Right kidney (tissue), 1 donor: ENCODE data around the gene FKBP5.
A peak's percentile ranks its signal among the peaks of the same experiment; 100 is the strongest.
"Not testable (repeated sequence)": the region's sequence is repeated elsewhere in the genome, so short reads cannot be mapped to it uniquely, and the experiment has no call there.

Experiments used
- DNase-seq: peaks from one replicate; pipeline ENCODE4 v3.0.0-alpha.2; 2016

The FKBP5 gene

DNA sequence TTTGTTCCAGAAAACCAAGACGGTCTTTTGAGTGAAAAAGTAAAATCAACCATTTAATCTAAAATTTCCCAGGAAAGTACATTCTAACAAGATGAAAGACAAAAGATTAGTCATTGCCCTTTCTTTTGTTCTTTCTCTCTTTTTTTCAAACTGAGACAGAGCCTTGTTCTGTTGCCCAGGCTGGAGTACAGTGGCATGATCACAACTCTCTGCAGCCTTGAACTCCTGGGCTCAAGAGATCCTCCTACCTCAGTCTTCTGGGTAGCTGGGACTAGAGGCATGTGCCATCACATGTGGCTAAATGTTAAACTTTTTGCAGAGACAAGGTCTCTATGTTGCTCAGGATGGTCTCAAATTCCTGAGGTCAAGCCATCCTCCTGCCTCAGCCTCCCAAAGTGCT lies 75.0 kb downstream of the FKBP5 start:
- no peak for DNase-seq

DNA sequence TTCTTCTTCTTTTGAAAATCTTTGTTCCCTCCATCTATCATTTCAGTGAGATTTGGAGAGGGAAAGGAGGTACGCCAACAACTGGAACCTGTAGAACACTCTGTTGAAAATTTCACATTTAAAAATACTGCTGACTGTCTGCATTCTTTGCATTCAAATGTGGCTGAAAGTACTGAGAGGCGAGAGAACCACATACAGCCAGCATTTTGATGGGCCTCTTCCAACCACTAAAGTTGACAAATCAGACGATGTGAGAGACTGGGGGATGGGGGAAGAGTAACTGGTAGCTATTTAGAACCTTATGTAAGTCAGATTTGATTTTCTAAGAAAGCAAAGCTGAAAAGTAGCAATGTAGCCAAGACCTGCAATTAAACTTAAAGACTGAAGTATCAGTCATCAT lies 77.5 kb downstream of the FKBP5 start:
- DNase-seq = no peak

DNA sequence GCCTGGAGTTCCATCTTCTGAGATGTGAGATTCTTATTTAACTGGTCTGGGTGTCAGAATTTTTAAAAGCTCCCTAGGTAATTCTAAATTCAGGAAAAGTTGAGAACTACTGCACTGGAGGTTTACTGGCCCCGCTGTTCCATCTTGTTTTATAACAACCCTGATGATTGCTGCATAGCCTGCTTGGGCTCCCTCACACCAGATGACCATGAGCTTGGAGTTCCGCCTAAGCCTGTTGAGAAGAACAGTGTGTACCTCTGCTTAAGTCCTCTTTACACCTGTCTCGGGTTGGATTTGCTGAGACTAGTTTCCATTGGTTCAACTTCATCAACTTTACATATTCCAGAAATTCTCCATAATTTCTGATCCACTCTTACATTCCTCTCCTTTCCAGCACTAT lies 77.9 kb downstream of the FKBP5 start:
- no peak for DNase-seq

DNA sequence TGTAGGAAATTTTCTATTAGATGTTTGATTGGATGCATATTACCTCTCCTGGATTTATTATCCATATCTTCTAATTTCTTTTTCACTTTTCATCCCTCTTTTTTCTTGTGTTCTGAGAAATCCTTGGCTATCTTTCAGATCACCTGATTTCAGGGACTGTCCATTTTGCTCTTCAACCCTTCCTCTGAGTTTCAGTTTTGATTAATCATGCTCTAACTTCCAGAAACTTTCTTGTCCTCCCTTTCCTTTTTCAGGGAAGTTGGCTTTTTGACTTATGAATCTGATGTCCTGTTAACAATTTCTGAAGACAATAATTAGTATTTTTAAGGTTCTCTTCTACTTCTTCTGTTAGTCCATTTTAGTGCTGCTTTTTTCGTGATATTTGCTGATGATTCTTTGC lies 79.1 kb downstream of the FKBP5 start:
- DNase-seq = no peak

DNA sequence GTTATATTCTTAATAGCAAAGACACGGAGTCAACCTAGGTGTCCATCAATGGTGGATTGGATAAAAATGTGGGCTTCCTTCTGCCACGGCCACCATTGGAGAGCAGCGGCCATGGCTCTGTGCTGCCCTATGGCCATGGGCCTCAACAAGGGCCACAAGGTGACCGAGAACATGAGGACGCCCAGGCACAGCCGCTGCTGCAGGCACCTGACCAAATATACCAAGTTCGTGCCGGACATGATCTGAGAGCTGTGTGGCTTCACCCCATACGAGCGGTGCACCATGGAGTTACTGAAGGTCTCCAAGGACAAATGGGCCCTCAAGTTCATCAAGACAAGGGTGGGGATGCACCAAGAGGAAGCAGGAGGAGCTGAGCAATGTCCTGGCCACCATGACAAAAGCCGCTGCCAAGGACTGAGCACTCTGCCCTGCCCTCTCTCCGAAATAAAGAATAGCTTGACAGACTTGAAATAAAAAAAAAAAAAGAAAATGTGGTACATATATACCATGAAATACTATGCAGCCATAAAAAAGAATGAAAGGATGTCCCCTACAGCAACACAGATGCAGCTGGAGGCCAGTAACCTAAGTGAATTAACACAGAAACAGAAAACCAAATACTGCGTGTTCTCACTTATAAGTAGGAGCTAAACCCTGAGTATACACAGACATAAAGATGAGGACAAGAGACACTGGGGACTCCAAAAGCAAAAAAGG lies 81.0 kb downstream of the FKBP5 start:
- no peak for DNase-seq

DNA sequence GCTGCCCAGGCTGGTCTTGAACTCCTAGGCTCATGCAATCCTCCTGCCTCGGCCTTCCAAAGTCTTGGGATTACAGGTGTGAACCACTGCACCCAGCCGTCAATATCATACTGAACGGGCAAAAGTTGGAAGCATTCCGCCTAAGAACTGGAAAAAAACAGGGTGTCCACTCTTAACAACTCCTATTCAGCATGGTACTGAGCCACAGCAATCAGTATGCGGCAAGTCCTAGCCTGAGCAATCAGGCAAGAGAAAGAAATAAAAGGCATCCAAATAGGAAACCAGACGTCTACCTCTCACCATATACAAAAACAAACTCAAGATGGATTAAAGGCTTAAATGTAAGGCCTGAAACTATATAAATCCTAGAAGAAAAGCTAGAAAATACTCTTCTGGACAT lies 83.1 kb downstream of the FKBP5 start:
- DNase-seq = no peak

DNA sequence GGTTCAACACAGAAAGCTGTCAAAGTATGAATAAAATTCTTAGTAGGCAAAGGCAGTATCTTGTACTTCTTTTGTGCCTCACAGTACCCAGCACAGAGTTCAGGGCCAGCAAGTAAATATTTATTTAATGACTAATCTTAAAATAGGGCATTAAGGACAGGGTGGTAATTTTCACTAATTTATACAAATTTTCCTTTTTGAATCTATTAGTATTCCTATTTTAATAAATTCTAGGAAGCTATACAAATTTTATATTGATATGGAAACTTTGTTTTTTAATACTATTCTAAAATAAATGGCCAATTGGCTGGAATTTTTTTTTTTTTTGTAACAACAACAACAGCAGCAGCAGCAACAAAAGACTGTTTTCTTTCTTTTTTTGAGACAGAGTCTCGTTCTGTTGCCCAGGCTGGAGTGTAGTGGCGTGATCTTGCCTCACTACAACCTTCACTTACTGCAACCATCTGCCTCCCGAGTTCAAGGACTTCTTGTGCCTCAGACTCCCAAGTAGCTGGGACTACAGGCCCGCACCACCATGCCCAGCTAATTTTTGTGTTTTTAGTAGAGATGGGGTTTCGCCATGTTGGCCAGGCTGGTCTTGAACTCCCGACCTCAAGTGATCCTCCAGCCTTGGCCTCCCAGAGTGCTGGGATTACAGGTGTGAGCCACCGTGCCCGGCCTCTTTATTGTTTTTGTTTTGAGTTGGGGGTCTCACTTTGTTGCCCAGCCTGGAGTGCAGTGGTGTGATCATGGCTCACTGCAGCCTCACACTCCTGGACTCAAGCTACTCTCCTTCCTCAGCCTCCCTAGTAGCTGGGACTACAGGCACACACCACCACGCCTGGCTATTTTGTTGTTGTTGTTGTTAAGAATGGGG lies 85.2 kb downstream of the FKBP5 start:
- no peak for DNase-seq

DNA sequence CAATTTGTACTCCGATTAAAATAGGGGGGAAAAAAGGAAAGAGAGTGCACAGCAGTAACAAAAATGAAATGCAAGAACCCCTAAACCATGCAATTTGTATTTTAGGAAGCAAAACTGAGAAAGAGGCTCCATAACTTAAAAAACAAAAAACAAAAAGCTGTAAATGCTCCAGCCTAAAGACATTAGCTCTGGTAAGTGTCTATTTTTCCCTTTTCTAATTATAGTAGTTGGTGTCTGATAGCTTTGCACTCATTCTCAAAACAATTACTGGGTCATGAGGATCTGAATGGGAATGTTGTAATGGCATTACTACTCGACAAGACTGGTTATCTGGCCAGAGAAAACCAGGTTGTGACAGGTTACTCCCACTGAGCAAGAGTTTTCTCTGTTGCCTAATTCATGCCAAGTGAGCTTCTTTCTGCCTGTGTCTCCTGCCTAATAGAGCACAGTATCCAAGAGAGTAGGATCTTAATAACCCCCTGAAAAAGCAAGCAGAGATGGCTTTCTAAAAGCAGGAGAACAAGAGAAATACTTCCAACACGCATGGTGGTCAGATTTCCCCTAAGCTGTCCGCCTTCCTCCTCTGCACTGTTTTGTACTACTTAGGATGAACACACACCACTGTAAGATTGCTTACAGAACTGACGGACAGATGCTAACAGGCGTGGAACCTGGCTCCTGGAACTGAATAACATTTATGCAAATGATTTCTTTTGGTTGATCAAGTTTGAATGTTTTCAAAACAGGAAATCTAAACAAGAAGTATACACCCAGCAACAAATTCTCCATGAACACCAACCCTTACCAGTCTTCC lies 86.4 kb downstream of the FKBP5 start:
- no peak for DNase-seq

DNA sequence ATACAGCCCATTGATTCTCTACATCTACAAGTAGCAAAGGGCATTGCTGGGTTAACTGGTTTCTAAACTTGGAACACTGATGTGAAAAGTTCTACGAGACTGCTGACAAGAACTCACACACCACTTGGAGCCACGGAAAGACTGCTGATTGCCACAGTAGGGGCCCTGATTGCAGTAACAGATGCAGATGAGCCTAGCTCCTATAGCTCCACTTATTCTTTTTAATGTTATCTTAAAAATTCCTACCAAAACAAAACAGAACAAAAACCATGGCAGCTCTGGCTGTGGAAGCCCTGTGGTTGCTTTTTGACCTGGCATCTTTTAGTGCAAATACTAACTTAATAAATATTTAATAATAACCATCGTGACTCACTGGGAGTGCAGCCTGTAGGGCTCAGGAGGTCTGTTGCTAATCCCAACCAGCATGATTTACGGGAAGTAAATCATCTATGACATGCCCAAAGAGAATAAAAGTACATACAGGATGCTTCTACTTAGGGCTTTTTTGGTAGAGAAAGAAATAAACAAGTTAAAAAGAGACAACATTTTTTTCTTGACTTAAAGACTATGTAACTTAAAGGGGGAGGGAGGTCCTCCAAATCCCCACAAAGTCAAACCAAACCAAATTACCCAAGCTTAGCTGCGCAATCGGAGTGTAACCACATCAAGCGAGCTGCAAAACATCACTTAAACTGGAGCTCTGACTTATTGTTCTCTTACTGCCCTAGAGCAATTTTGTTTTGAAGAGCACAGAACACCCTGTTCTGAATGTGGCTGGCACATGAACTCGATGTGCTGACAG lies 87.2 kb downstream of the FKBP5 start:
- DNase-seq = peak; percentile 16

DNA sequence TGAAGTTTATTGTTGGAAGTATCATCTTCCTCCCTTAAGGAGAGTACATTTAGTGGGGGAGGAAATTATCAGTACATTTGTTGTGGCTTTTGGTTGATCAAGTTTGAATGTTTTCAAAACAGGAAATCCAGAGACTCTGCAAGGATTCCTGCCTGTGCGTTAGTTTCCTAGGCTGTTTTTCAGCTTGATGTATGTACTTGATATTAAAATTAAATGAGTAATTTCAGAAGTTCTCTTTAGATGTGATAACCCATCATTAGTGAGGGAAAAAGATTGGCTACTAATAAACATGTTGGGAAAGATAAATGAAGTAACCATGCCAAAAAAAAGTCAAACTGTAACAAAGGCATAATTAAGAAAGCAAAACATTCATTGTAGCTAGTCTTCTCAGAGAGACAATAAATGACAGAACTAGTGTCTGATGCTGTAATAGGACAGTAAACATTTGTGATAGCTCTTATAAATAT lies 88.0 kb downstream of the FKBP5 start:
- no peak for DNase-seq

DNA sequence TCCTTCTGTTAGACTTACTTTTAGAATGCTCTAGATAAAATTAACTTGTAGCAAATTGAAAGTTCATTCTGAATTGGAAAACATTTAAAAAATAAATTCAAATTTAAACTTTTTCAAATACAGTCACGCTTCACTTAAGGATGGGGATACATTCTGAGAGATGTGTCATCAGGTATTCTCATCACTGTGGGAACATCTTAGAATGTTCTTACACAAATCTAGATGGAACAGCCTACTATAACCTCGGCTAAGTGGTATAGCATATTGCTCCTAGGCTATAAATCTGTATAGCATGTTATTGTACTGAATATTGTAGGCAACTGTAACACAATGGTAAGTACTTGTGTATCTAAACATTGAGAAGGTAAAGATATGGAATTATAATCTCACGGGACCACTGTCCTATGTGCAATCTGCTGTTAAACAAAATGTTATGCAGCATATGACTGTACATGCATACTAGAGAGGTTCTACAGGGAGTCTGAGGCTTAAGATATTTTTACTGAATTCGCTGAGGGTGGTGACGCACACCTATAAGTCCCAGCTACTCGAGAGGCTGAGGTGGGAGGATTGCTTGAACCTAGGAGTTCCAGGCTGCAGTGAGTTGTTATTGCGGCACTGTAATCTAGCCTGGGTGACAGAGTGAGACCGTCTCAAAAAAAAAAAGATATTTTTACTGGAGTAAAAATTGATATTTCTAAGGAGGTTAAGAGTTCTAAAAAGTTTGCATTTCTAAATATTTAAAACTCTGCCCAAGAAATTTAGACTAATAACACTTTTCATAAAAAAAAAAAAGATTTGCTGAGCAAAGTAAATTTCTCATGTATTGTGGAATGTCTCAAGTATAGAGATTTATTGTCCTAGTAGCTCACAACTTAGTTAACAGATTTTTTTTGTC lies 88.7 kb downstream of the FKBP5 start:
- DNase-seq = no peak

DNA sequence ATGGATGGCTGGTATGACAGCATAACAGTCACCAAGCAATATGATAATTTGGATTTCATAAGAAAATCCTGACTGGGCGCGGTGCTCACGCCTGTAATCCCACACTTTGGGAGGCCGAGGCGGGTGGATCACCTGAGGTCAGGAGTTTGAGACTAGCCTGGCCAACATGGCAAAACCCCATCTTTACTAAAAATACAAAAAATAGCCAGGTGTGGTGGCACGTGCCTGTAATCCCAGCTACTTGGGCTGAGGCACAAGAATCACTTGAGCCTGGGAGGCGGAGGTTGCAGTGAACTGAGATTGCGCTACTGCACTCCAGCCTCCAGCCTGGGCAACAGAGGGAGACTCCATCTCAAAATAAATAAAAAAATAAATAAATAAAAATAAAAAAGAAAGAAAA lies 90.1 kb downstream of the FKBP5 start:
- not testable (repeated sequence) for DNase-seq

DNA sequence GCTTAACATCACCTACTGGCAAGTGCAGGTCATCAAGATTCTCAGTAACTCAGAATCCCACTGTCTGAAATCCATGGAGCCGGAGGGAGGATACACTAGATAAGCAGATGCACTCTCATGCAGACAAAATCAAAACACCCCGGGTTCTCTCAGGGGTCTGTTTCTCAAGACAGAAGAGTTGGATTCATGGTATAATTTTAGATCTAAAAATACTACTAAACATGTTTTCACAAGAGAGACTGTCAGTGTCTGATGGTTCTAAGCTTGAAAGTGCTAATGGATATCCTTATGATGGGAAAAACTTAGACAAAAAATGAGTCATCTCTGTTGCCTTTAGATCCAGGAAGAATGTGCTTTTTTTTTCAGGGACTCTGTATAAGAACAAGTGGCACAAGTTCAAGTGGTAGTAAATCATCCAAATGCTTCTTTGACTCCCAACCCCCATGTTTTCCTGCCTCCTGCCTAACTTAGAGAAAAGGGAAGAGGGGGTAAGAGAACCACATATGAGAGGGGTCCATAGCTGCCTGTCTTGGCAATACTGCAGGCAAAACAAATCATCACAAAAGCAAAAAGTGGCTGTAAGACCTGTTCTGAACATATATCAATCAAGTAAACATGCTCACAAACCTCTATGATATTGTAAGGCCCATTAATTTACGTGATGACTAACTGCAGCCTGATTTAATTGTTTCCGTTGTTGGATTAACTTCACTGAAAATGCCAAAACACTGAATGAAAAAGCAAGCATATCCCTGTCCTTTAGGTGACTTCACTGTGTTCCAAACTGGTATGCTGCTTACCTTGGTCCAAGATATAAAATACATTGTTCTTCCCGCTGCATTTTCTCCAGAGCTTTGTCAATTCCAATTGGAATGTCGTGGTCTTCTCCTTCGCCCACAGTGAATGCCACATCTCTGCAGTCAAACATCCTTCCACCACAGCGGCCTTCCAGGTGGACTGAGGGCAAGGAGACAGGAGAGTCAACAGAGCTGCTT lies 92.0 kb downstream of the FKBP5 start:
- DNase-seq = peak; percentile 37

DNA sequence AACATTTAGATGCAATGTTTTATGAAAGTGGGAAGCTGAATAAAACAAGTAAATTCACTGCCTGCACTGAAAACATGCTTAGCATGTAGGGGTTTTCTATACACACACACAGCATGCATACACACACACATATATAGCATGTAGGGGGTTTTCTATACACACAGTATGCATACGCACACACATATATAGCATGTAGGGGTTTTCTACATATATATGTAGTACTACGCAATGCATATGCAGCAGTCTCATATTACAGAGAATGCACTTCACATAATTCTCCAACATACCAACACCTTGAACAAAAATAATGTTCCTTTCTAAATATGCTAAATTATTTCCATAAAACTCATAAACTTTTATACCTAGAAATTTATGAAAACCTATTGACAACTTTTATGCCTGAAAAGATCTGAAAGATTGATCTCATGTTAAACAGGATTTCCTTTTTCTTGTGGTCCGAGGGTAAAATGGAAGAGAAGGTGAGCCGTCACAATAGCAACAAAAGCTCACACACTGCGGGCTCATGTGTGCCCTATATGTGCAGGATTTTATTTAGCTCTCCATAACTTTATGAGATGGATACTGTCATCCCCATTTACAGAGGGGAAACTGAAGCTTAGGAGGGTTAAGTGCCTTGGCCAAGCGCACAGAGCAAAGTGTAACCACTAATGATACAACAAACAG lies 94.1 kb downstream of the FKBP5 start:
- DNase-seq = no peak

DNA sequence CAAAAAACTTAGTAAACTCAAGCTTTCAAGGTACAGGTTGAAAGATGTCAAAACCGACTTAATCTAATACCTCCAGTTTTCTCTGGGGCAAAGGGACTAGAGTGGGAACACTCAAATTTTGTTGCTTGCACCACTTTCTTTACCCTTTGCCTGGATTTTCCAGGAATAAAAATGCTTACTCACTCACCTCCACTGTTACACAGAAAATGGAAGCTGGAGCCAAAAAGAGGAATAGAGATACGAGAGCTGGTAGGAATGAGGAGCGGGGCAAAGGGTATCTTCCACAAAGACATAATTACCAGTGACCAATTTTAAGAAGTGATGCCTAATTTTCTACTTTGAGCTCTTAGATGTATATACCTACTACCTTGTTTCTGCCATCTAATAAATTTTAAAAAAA lies 96.5 kb downstream of the FKBP5 start:
- DNase-seq = no peak

DNA sequence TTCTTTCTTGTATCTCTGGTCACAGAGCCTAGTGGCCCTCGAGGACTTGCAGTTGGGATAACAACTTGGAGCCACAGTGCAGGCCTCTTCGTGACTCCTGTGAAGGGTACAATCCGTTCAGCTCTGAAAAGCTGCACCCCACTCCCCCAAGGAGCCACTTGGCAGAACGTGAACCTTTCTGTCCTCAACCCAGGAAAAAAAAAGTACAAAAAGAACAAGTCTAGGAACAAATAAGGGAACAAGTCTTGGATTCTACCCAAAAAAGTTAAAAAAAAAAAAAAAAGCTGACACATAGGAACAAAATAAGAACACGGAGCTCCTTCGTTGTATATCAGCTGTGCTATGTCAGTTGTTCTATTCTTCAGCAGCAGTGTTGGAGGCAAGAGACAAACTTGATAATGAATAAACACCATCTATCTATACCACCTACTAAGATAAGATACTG lies 98.1 kb downstream of the FKBP5 start:
- DNase-seq = peak; percentile 19

DNA sequence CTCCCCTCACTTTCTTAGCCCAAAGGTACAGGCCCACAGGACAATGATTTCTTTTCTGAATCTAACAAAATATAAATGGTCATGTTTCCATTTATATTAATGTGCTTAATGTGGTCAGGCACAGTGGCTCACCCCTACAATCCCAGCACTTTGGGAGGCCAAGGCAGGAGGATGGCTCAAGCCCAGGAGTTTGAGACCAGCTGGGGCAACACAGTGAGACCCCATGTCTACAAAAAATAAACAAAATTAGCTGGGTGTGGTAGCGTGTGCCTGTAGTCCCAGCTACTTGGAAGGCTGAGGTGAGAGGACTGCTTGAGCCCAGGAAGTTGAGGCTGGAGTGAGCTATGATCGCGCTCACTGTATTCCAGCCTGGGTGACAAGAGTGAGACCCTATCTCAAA lies 98.8 kb downstream of the FKBP5 start:
- DNase-seq = no peak

DNA sequence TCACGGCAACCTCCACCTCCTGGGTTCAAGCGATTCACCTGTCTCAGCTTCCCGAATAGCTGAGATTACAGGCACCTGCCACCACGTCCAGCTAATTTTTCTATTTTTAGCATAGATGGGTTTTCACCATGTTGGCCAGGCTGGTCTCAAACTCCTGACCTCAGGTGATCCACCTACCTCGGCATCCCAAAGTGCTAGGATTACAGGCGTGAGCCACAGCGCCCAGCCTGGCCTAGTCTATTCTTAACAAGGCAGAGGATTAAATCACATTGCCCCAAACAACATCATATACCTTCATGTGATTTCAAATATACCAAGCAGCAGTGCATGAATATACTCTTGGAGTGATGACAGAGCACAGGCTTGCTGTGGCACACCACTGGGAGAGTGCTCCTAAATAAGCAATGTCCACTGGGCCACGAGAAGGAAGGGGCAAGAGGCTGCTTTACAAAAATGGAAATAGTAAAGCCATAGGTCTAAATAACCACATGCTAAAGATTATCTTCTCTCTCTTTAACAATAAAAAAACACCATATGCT lies 99.4 kb downstream of the FKBP5 start:
- DNase-seq = no peak

DNA sequence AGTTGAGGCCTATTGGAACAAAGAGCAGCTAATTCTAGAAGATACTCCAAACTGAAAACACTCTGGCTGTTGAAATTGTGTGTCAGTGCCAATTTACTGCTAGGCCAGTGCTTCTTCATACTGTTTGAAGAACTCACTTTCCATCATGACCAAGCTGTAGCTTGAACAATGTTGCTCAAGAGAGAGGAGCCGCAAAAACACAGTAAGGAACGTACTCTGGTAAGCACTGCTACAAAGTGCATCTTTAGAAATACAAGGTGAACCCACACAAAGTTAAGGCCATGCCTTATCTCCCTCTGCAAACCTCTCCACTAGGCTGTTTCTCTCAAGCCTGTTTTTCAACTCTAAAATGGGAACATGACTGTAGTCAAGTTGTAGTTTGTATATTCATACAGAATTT lies 101.5 kb downstream of the FKBP5 start:
- no peak for DNase-seq
